Hepatocyte (in vitro differentiated cells): ENCODE measurements around the gene HK2.

Experiments used
- CTCF ChIP-seq: fragments of 200-600 bp; sonication (generic); IDR thresholded peaks from 2 replicates; pipeline ENCODE4 v1.5.1; 2016; ENCODE audit warnings: antibody characterized with exemption, mild to moderate bottlenecking; ENCODE audit not compliant: poor library complexity
- EZH2 ChIP-seq: fragments of 200-600 bp; sonication (generic); IDR thresholded peaks from 2 replicates; pipeline ENCODE4 v1.6.1; 2016; ENCODE audit warnings: antibody characterized with exemption, mild to moderate bottlenecking, borderline replicate concordance
- EZH2phosphoT487 ChIP-seq: fragments of 200-600 bp; sonication (generic); IDR thresholded peaks from one replicate; pipeline ENCODE4 v1.6.1; 2018; ENCODE audit warnings: antibody characterized with exemption, mild to moderate bottlenecking, low read depth, moderate library complexity; ENCODE audit not compliant: unreplicated experiment, severe bottlenecking

GRCh38 chr2:74850496-74851190, 16.7 kb downstream of the HK2 start:
- TF ChIP-seq CTCF (no peak), EZH2 (no peak), EZH2phosphoT487 (no peak)
